PC-9 (cell line): ENCODE results near the gene PEX11A. TPM values are rescaled to one million over a fixed set of nuclear protein-coding genes. Genes with fewer than 3 reads are reported as not detected.

ENCODE experiments used
- BruUV-seq: library from RNA; stranded (reverse); fragments of 400-500 nt; replicated peaks from 2 replicates; lab custom pipeline; 2021; lab: Mats Ljungman, UMichigan
- CTCF ChIA-PET: fragments of 300-600 bp; sonication (Branson Sonifier 250); formaldehyde crosslinking; loops from one replicate; lab custom pipeline; 2022; ENCODE audit warnings: antibody characterized with exemption; lab: Charles Lee
- POLR2A ChIA-PET: fragments of 300-600 bp; sonication (Branson Sonifier 250); formaldehyde crosslinking; loops from one replicate; lab custom pipeline; 2022; ENCODE audit warnings: antibody characterized with exemption; ENCODE audit not compliant: unreplicated experiment; lab: Charles Lee
- DNase-seq, 2 experiments: peaks; one replicate each; pipeline versions ENCODE4 v3.0.0 to v3.0.0-alpha.2; 2015 to 2022; ENCODE audit warnings: mixed read lengths in 1 of 2
- H2AFZ ChIP-seq: fragments of 200-600 bp; sonication (generic); 2 replicates; pipeline ENCODE4 v1.8.1; 2017; ENCODE audit warnings: antibody characterized with exemption
- H3F3A ChIP-seq: fragments of 200-600 bp; sonication (generic); 2 replicates; pipeline ENCODE4 v1.8.1; 2017; ENCODE audit warnings: antibody characterized with exemption, mild to moderate bottlenecking, low read depth; ENCODE audit not compliant: insufficient read depth
- H3K27ac ChIP-seq: fragments of 200-600 bp; sonication (generic); 2 replicates; pipeline ENCODE4 v1.6.1; 2016; ENCODE audit warnings: mixed run types
- H3K27me3 ChIP-seq: fragments of 200-600 bp; sonication (generic); 2 replicates; pipeline ENCODE4 v1.6.1; 2016; ENCODE audit warnings: low read depth, mixed run types; ENCODE audit not compliant: insufficient read depth
- H3K36me3 ChIP-seq: fragments of 200-600 bp; sonication (generic); 2 replicates; pipeline ENCODE4 v1.6.1; 2016; ENCODE audit warnings: low read depth, mixed run types
- H3K4me1 ChIP-seq: fragments of 200-600 bp; sonication (generic); replicated peaks from 2 replicates; pipeline ENCODE4 v1.6.1; 2016; ENCODE audit warnings: mixed run types; ENCODE audit not compliant: insufficient read depth
- H3K4me2 ChIP-seq: fragments of 200-600 bp; sonication (generic); 2 replicates; pipeline ENCODE4 v1.6.1; 2017; ENCODE audit warnings: mixed run types
- H3K4me3 ChIP-seq: fragments of 200-600 bp; sonication (generic); 2 replicates; pipeline ENCODE4 v1.6.1; 2016; ENCODE audit warnings: mixed run types
- H3K79me2 ChIP-seq: fragments of 200-600 bp; sonication (generic); 2 replicates; pipeline ENCODE4 v1.6.1; 2017; ENCODE audit warnings: low read depth, mixed run types
- H3K9me2 ChIP-seq: fragments of 200-600 bp; sonication (generic); 2 replicates; pipeline ENCODE4 v1.8.1; 2017; ENCODE audit warnings: mild to moderate bottlenecking; ENCODE audit not compliant: insufficient read depth
- H3K9me3 ChIP-seq: fragments of 200-600 bp; sonication (generic); 2 replicates; pipeline ENCODE4 v1.8.1; 2016; ENCODE audit warnings: low read depth; ENCODE audit not compliant: insufficient read depth
- H4K20me1 ChIP-seq: fragments of 200-600 bp; sonication (generic); 2 replicates; pipeline ENCODE4 v1.8.1; 2017; ENCODE audit not compliant: insufficient read depth
- EZH2 ChIP-seq: fragments of 200-600 bp; sonication (generic); IDR thresholded peaks from 2 replicates; pipeline ENCODE4 v1.8.0; 2017; ENCODE audit warnings: antibody characterized with exemption, low read depth
- intact Hi-C: fragments of 100-400 bp; cut with micrococcal nuclease; formaldehyde crosslinking; loops from one replicate; pipeline ENCODE4 v1.10.0; 2022; ENCODE audit not compliant: unreplicated experiment
- total RNA-seq: library from RNA; stranded (reverse); gene quantifications from 2 replicates; pipeline ENCODE4 v1.2.3, GENCODE V29; 2021
- TF ChIP-seq, protein P1 (sequence below): fragments of 200-600 bp; sonication (generic); conservative IDR thresholded peaks from 2 replicates; pipeline ENCODE4 v1.6.1; 2017; ENCODE audit warnings: mixed run types, antibody characterized with exemption, mild to moderate bottlenecking, moderate library complexity

The PEX11A gene
- total RNA-seq, 1 experiment from 2014 or later, result 12.8 TPM

- CTCF ChIA-PET, result no interaction called here
These were observed 50.3 kb downstream of the PEX11A start for GRCh38 chr15:89640245-89640644.

GRCh38 chr15:89633585-89633984 is 57.0 kb downstream of the PEX11A start:
- no peak overlapping the region for H3K4me3 ChIP-seq
- H3K9me3 ChIP-seq, result no peaks in the 10 kb centered on the region
- H4K20me1 ChIP-seq, result no peaks in the 10 kb centered on the region
- intact Hi-C loops, result no loop called here
- no peaks in the 10 kb centered on the region for H3K79me2 ChIP-seq
- no peak overlapping the region for H3K4me2 ChIP-seq
- no peaks in the 10 kb centered on the region for H3K4me1 ChIP-seq
- no peak for DNase-seq
- no peaks in the 10 kb centered on the region for H3K9me2 ChIP-seq
- H3K27ac ChIP-seq, result no peak overlapping the region
- BruUV-seq, result no TSS peak
- no peak for TF ChIP-seq EZH2
- TF ChIP-seq, protein P1, sequence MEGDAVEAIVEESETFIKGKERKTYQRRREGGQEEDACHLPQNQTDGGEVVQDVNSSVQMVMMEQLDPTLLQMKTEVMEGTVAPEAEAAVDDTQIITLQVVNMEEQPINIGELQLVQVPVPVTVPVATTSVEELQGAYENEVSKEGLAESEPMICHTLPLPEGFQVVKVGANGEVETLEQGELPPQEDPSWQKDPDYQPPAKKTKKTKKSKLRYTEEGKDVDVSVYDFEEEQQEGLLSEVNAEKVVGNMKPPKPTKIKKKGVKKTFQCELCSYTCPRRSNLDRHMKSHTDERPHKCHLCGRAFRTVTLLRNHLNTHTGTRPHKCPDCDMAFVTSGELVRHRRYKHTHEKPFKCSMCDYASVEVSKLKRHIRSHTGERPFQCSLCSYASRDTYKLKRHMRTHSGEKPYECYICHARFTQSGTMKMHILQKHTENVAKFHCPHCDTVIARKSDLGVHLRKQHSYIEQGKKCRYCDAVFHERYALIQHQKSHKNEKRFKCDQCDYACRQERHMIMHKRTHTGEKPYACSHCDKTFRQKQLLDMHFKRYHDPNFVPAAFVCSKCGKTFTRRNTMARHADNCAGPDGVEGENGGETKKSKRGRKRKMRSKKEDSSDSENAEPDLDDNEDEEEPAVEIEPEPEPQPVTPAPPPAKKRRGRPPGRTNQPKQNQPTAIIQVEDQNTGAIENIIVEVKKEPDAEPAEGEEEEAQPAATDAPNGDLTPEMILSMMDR, result no peak
- no peaks in the 10 kb centered on the region for H3K27me3 ChIP-seq
- ChIA-PET POLR2A (no interaction called here), CTCF (interaction anchor here (0.6 kb wide), 1 partner anchor 1944 kb away, joined by 3 read pairs; no protein-coding TSS in a partner anchor)
- H3F3A ChIP-seq, result no peaks in the 10 kb centered on the region
- no peak overlapping the region for H2AFZ ChIP-seq
- peaks cover 21% of the 10 kb centered on the region for H3K36me3 ChIP-seq

More at GRCh38 chr15:89640245-89640644, 50.3 kb downstream of the PEX11A start:
- H3K9me3 ChIP-seq, result no peaks in the 10 kb centered on the region
- H3F3A ChIP-seq, result no peaks in the 10 kb centered on the region; the same call in 1 of the 2 replicates
- no peaks in the 10 kb centered on the region for H3K9me2 ChIP-seq
- no peaks in the 10 kb centered on the region for H3K79me2 ChIP-seq
- TF ChIP-seq, protein P1, result no peak
- no peak for TF ChIP-seq EZH2
- no peak for DNase-seq
- H3K4me2 ChIP-seq, result no peak overlapping the region
- POLR2A ChIA-PET, result no interaction called here
- no TSS peak for BruUV-seq
- no peaks in the 10 kb centered on the region for H3K27me3 ChIP-seq
- H3K4me3 ChIP-seq, result no peak overlapping the region
- no peak overlapping the region for H2AFZ ChIP-seq
- intact Hi-C loops, result no loop called here
- H3K4me1 ChIP-seq, result no peaks in the 10 kb centered on the region
- peaks cover 16% of the 10 kb centered on the region; the same call in 1 of the 2 replicates for H3K36me3 ChIP-seq
- no peaks in the 10 kb centered on the region for H4K20me1 ChIP-seq
- no peak overlapping the region for H3K27ac ChIP-seq

GRCh38 chr15:89632563-89633430 is 57.8 kb downstream of the PEX11A start:
- Histone ChIP-seq H2AFZ (no peak overlapping the region), H3K27me3 (no peaks in the 10 kb centered on the region), H3K4me2 (no peak overlapping the region), H3K36me3 (peaks cover 24% of the 10 kb centered on the region), H3K9me3 (no peaks in the 10 kb centered on the region), H3K4me3 (no peak overlapping the region), H3K79me2 (no peaks in the 10 kb centered on the region), H3K9me2 (no peaks in the 10 kb centered on the region), H4K20me1 (no peaks in the 10 kb centered on the region), H3F3A (no peaks in the 10 kb centered on the region), H3K4me1 (no peaks in the 10 kb centered on the region), H3K27ac (no peak overlapping the region)
- intact Hi-C loops, result no loop called here
- CTCF ChIA-PET, result interaction anchor here (0.6 kb wide), 1 partner anchor 1943 kb away, joined by 3 read pairs; no protein-coding TSS in a partner anchor
- TF ChIP-seq, protein P1, result no peak
- no peak for TF ChIP-seq EZH2
- DNase-seq, result no peak
- TSS peak; percentile 5 for BruUV-seq
- POLR2A ChIA-PET, result no interaction called here
